Renal cortex interstitium (tissue), 3 donors: ENCODE results near the gene RHO. TPM values are rescaled to one million over a fixed set of nuclear protein-coding genes. Genes with fewer than 3 reads are reported as not detected.

Experiments used
- polyA plus RNA-seq, 3 donors: library from polyadenylated mRNA; unstranded; fragments of 120-200 nt; gene quantifications; one replicate each; pipeline ENCODE4 v1.2.1, GENCODE V29; 2013; ENCODE audit not compliant: insufficient read length in 3 of 3

Gene RHO
- polyA plus RNA-seq, 3 donors, result 0.04 to 0.09 (median 0.08) TPM

Other genes with a start within 250 kb of the RHO start
- gene HMCES, start 249.8 kb upstream of the RHO start, polyA plus RNA-seq, result 10 to 100 TPM; 47.0 to 56.5 (median 55.9) TPM
- 1 to 10 TPM; 3.6 to 7.2 (median 3.7) TPM for gene EFCAB12, start 100.0 kb upstream of the RHO start, polyA plus RNA-seq
- 10 to 100 TPM; 43.2 to 53.3 (median 49.5) TPM for gene MBD4, start 88.7 kb upstream of the RHO start, polyA plus RNA-seq
- gene IFT122, start 88.4 kb upstream of the RHO start, polyA plus RNA-seq, result 10 to 100 TPM; 51.3 to 63.6 (median 62.5) TPM
- gene H1-8, start 14.5 kb downstream of the RHO start, polyA plus RNA-seq, result not detected
- 100 to 1,000 TPM; 124 to 153 (median 144) TPM for gene PLXND1, start 78.0 kb downstream of the RHO start, polyA plus RNA-seq